ENCODE measurements around the gene RUNX2.
"Not testable (repeated sequence)": the region's sequence is repeated elsewhere in the genome, so short reads cannot be mapped to it uniquely, and the experiment has no call there.

Gene RUNX2

GRCh38 chr6:45657226-45657625 lies 329.1 kb downstream of the RUNX2 start:
- no peak for DNase-seq

- no peak for DNase-seq
These were observed 330.3 kb downstream of the RUNX2 start for GRCh38 chr6:45658400-45658799.

GRCh38 chr6:45658958-45659357 lies 330.8 kb downstream of the RUNX2 start:
- DNase-seq: peak in 2 of 6 experiments; percentile 18 to 24

GRCh38 chr6:45661661-45662060 lies 333.5 kb downstream of the RUNX2 start:
- no peak for DNase-seq

- DNase-seq: peak; percentile 5 to 48 (median 12)
These were observed 335.4 kb downstream of the RUNX2 start for GRCh38 chr6:45663251-45664221.

GRCh38 chr6:45664707-45665106 lies 336.6 kb downstream of the RUNX2 start:
- DNase-seq: no peak

- no peak for DNase-seq
These were observed 337.7 kb downstream of the RUNX2 start for GRCh38 chr6:45665859-45666258.

- DNase-seq: no peak
These were observed 338.7 kb downstream of the RUNX2 start for GRCh38 chr6:45666846-45667245.

GRCh38 chr6:45667300-45667699 lies 339.2 kb downstream of the RUNX2 start:
- no peak for DNase-seq

- no peak for DNase-seq
These were observed 339.6 kb downstream of the RUNX2 start for GRCh38 chr6:45667766-45668165.

GRCh38 chr6:45668705-45669104 lies 340.6 kb downstream of the RUNX2 start:
- no peak for DNase-seq

- DNase-seq: not testable (repeated sequence)
These were observed 345.0 kb downstream of the RUNX2 start for GRCh38 chr6:45673167-45673566.

- DNase-seq: not testable (repeated sequence)
These were observed 347.0 kb downstream of the RUNX2 start for GRCh38 chr6:45675166-45675565.

GRCh38 chr6:45675634-45676033 lies 347.5 kb downstream of the RUNX2 start:
- DNase-seq: no peak

GRCh38 chr6:45676380-45676779 lies 348.2 kb downstream of the RUNX2 start:
- no peak for DNase-seq

GRCh38 chr6:45677381-45678284 lies 349.5 kb downstream of the RUNX2 start:
- peak in 5 of 6 experiments; percentile 1 to 61 (median 54) for DNase-seq

- DNase-seq: no peak
These were observed 350.1 kb downstream of the RUNX2 start for GRCh38 chr6:45678285-45678607.

GRCh38 chr6:45679163-45679562 lies 351.0 kb downstream of the RUNX2 start:
- DNase-seq: no peak

- no peak for DNase-seq
These were observed 351.5 kb downstream of the RUNX2 start for GRCh38 chr6:45679631-45680030.

- peak in 3 of 6 experiments; percentile 2 to 17 (median 5) for DNase-seq
These were observed 353.9 kb downstream of the RUNX2 start for GRCh38 chr6:45681860-45682511.

- no peak for DNase-seq
These were observed 356.3 kb downstream of the RUNX2 start for GRCh38 chr6:45684476-45684875.

- no peak for DNase-seq
These were observed 356.9 kb downstream of the RUNX2 start for GRCh38 chr6:45685076-45685475.

Data from stimulated activated naive CD4-positive, alpha-beta T cell (primary cell).